GM21619 (cell line): ENCODE measurements around the gene SRSF2.
"Not testable (repeated sequence)": the region's sequence is repeated elsewhere in the genome, so short reads cannot be mapped to it uniquely, and the experiment has no call there.

Source experiments
- ATAC-seq: cut with Tn5 transposase; IDR thresholded peaks from one replicate; pipeline ENCODE4 v1.9.1; 2021; ENCODE audit not compliant: unreplicated experiment

The SRSF2 gene

GRCh38 chr17:76722279-76722678 is 14.9 kb downstream of the SRSF2 start:
- no peak for ATAC-seq

- ATAC-seq: no peak
Observed at GRCh38 chr17:76721463-76721862, 15.7 kb downstream of the SRSF2 start.

- no peak for ATAC-seq
Observed at GRCh38 chr17:76720941-76721340, 16.2 kb downstream of the SRSF2 start.

GRCh38 chr17:76720211-76720610 is 16.9 kb downstream of the SRSF2 start:
- no peak for ATAC-seq

DNA sequence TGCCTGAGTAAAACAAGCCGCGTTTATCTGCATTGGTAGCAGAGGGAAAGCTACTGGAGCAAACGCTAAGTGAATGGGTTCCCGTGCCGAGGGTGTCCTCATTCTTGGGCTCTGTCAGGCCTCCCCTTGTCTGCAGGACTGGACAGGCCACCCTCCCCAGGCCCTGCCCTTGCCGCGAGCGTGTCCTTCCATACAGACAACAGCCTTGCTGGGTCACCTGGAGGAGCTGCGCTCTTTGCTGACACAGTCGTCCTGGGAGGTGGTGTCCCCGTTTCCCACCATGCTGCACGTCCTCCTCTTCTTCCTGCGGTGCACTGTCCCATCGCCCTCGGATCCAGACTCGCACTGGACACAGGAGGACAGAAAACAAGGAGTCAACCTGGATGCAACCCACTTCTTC is 18.6 kb downstream of the SRSF2 start:
- no peak for ATAC-seq

GRCh38 chr17:76716839-76717215 is 20.3 kb downstream of the SRSF2 start:
- ATAC-seq: no peak

DNA sequence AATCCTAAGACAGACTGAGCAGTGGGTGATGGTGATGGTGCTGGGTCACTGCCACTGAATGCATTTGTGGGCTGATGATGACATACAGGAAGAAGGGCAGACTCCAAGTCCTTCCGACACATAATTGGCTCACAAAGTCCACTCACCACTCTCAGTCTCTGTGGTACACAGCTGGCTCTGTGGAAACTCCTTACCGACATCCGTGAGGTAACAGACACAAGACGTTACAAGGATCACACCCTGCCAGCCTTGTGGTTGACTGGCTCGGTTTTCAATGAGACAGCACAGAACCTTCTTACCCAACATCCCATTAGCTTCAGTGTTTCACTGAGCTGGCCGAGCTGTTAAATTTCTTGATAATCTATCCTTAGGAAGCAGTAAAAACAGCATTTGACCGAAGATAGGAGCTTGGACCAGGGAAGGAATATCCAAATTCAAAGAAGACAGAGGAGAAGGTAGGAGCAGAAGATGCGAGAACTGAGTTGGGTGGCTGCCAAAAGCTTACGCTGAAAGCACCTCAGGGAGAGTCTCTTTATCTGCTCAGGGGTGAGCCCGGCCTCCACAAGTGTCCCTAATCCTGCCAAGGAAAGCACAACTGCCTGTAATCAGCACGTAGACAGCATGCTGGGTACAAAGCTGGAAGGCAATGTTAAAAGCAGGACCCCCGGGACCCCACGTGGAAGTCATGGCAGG is 20.8 kb downstream of the SRSF2 start:
- ATAC-seq: no peak

GRCh38 chr17:76715496-76715830 is 21.7 kb downstream of the SRSF2 start:
- no peak for ATAC-seq

DNA sequence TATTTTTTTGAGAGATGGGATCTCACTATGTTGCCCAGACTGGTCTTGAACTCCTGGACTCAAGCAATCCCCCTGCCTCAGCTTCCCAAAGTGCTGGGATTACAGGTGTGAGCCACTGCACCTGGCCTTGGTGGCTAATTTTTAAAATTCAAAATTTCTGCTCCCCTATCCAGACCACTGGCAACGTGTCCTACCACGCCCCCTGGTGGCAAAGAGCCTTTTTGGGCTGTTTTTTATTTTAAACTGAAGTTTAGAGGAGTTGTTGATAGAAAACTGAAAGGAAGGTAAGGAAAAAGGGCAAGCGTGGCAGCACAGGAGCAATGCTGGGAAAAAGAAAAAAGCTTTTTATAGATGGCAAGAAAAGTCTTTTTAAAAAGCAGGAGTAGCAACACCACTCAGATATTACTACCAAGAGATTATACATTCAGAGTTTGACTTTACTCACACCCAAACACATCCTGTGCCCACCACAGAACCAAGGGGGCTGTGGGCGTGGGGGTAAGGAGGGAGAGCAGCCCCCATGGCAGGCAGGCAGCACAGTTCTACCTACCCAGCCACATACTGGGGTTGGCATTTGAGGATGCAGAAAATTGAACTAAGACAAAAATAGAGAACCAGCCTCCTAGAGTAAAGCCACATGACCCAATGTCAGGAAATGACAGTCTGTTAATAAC is 22.2 kb downstream of the SRSF2 start:
- ATAC-seq: no peak

DNA sequence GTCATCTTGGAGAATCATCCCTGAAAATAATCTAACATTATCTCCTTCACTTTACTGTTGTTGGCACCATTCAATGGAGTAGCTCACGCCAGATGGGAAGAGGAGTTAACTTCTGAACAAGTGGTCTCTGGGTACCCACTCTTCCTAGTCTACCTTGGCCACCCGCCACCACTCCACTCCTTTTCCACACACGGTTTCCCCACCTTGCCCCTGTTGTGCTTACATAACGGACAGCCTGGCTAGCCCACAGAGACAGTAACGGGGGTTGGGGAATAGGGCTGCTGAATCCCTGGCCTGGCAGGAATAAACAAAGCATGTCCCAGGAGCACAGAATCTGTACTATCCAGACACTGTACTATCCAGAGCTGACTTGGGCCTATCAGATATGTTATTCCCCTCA is 22.8 kb downstream of the SRSF2 start:
- no peak for ATAC-seq

GRCh38 chr17:76713765-76714164 is 23.4 kb downstream of the SRSF2 start:
- no peak for ATAC-seq

DNA sequence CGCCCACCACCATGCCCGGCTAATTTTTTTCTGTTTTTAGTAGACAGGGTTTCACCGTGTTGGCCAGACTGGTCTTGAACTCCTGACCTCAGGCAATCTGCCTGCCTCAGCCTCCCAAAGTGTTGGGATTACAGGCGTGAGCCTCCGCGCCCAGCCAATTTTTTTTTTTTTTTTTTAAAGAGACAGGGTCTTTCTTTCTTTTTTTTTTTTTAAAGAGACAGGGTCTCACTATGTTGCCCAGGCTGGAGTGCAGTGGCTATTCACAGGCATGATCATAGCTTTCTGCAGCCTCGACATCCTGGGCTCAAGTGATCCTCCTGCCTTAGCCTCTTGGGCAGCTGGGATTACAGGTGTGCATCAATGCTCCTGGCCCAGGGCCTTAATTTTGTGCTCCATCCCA is 24.8 kb downstream of the SRSF2 start:
- ATAC-seq: not testable (repeated sequence)

- no peak for ATAC-seq
Observed at GRCh38 chr17:76710863-76711611, 26.1 kb downstream of the SRSF2 start, which contains the start of gene MXRA7. MXRA7 (minus strand) TSS chr17:76710965; CDS start chr17:76710946, 19 bp downstream.

DNA sequence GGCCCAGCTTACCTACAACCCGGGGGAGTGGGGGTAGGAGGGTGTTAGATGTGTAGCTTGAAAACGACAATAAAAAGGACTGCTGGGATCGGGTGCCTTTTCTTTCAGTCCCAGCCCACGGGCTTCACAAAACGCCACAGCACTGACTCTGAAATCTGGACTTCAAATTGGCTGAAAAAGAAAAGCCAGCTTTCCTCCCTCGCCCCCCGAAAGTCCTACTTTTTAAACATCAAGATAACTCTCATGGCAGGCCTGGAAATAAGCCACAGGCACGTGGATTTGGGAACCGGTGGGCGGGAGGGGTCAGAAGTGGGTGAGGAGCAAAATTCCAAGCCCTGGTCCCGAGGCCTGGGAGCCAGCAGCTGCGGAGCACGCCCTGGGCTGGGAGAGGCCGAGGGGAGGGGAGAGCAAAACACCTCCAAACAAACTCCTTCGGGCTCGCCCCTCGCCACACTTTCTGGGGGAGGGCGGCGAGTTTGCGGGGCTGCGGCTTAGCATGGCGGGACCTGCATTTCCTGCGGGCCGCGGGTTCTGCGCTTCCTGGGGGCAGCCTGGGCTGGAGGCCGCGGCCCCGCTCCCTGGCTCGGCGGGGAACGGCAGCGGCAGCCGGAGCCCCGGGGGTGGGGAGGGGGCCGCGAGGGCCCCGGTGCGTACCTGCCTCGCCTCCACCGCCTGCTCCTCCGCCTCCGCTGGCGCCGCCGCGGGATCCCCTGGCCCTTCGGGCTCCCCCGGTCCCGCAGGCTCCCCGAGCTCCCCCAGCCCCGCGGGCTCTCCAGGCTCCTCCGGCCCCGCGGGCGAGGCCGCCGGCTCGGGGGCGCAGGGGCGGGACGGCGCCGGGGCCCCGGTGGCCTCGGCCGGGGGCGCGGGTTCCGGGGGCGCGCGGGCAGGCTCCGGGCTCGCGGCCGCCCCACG is 26.9 kb downstream of the SRSF2 start:
- not testable (repeated sequence) for ATAC-seq

DNA sequence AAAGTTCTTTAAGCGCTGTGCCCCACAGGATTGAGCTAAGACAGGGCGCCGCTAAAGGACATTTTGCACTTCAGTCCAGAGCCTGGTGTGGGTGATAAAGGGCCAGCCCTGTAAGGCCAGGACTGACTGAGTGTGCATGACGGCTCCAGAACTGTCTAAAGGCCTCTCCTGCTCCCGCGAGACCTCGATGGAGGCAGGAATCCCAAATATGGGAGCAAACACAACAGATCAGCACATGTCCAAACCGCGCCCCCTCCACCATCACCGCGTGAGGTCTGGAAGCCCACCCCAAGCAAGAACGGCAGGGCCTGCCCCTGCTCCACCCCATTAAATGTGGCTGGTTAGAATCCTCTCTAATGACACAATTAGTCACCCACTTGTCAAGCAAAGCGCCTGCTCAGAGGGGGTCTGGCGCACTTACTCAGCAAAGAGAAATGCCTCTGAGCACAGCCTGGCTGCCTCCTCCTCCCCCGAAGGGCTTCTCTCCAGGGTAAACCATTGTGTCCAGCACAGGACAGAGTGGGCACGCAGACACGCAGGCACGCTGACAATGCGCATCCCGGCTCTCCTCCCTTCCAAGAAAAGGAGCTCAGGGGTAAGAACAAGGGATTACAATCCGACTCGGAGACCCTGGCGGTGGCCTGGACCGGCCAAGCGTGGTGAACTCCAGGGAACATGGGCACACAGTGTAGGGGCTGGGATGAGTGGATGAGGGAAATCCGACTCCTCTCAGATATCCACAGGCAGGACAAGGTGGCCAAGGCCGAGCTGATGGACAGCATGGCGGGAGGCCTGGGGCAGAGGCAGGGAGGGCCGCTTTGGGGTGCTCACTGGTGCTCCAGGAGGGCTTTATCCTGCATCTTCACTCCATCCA is 27.8 kb downstream of the SRSF2 start:
- ATAC-seq: no peak

- no peak for ATAC-seq
Observed at GRCh38 chr17:76707985-76708807, 28.9 kb downstream of the SRSF2 start.

GRCh38 chr17:76706817-76707216 is 30.3 kb downstream of the SRSF2 start:
- no peak for ATAC-seq

GRCh38 chr17:76704805-76705204 is 32.3 kb downstream of the SRSF2 start:
- ATAC-seq: no peak

- ATAC-seq: no peak
Observed at GRCh38 chr17:76702941-76703637, 34.0 kb downstream of the SRSF2 start.
